NCI-H2227 (cell line): ENCODE measurements around the gene KCNK7.
A peak's percentile ranks its signal among the peaks of the same experiment; 100 is the strongest.
"Not testable (repeated sequence)": the region's sequence is repeated elsewhere in the genome, so short reads cannot be mapped to it uniquely, and the experiment has no call there.

ENCODE experiments used
- DNase-seq: peaks from one replicate; lab custom pipeline; 2025; ENCODE audit not compliant: unreplicated experiment; lab: John Stamatoyannopoulos, UW

The KCNK7 gene, protein sequence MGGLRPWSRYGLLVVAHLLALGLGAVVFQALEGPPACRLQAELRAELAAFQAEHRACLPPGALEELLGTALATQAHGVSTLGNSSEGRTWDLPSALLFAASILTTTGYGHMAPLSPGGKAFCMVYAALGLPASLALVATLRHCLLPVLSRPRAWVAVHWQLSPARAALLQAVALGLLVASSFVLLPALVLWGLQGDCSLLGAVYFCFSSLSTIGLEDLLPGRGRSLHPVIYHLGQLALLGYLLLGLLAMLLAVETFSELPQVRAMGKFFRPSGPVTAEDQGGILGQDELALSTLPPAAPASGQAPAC

DNA sequence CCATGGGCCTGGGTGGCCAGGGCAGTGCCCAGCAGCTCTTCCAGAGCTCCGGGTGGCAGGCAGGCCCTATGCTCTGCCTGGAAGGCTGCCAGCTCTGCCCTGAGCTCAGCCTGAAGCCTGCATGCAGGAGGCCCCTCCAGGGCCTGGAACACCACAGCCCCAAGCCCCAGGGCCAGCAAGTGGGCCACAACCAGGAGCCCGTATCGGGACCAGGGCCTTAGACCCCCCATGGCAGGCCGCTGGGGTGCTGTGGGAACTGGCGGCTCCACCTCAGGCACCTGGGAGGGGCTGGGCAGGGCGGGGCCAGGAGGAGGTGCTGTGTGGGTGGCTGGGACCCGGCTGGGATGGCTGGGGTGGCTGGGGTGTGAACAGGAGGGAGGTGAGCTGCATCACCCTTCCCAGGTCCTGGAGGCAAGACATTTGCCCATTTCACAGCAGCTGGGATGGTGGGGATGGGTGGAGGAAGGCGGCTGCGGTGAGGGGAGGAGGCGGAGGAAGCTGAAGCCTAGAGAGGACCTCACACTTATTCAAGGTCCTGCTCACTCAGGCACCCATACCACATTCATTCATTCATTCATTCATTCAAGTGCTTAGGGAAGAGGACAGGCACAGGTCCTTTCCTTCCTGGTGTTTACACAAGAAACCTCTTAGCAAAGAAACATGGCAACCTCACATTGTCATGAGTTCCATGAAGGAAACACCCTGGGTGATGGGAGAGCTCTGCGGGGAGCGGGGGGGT, at the start of gene KCNK7:
Gene KCNK7 (minus strand): TSS at position 258 of the 739 bp plus-strand sequence. CDS start 28 bp downstream, at position 230.
- DNase-seq, result no peak

DNA sequence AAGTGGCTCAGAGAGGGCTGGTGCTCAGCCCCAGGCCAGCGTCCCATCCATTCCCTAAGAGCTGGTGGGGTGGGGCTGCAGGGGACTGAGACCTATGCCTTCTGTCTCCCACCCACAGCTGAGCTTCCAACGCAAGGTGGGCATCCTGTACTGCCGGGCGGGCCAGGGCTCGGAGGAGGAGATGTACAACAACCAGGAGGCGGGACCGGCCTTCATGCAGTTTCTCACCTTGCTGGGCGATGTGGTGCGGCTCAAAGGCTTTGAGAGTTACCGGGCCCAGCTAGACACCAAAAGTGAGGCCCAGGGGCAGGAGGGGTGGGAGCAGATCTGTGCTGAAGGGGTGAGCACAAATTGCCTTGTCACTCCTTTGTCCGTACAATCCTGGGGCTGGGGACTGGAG, 49.2 kb upstream of the KCNK7 start:
- no peak for DNase-seq

DNA sequence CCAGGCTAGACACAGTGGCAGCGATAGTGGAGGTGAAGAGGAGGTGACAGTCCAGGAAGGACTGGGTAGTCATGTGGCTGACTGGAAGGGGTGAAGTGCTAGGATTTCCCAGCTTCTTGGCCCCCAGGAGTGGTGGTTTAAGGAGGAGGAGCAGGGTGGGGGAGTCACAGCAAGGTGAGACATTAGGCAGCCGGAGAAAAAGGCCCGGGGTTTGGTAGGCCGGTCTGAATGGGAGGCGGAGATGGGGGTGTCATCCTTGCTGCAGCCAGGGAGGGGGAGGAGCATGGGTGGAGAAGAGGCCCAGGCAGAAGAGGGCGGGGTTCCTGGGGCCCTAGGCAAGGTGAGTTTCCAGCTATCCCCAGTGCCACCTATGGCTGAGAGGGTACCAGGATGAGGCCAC, 48.4 kb upstream of the KCNK7 start:
- peak; percentile 16 for DNase-seq

DNA sequence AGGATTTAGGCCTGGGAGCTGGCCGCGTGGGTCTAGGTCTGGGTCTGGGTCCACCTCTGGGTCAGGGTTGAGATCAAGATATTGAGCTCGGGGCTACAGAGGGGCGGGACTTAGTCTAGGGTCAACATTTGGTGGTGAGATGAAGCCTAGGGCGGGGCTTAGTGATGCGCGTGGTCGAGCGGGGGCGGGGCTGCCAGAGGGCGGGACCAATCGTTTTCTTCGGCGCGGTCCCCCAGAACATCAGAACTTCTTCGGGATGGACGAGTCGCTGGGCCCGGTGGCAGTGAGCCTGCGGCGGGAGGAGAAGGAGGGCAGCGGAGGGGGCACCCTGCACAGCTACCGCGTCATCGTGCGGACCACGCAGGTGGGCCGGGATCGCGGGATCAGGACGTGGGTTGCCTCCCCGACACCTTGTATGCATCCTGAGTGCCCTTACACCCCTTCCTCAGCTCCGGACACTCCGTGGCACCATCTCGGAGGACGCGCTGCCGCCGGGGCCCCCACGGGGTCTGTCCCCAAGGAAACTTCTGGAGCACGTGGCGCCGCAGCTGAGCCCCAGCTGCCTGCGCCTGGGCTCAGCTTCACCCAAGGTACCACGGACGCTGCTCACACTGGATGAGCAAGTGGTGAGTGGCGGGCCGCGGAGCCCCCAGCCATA, 46.5 kb upstream of the KCNK7 start:
- DNase-seq, result no peak

DNA sequence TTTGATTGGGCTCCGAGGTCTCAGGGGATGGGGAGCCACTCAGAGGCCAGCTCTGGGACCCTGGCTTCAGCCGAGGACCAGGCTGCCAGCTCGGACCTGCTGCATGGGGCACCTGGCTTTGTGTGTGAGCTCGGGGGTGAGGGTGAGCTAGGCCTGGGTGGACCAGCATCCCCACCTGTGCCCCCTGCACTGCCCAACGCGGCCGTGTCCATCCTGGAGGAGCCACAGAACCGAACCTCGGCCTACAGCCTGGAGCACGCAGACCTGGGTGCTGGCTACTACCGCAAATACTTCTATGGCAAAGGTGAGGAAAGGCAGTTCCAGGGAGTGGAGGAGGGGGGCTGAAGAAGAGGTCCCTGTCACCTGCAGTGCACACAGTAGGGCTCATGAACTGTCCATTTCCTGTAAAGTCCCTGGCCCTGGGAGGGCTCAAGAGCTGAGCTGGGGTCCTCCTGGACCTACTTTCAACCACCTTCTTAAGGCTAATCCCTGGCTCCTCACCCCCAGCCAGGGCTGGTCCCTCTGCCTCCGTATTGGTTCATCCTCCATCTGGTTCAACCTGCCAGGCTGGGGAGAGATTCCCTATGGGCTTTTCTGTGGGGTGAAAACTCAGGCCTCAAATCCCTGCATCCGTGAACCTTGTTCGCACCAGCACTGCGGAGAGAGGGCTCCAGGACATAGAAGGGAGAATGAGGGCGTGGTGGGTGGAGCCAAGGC, 45.9 kb upstream of the KCNK7 start:
- no peak for DNase-seq

DNA sequence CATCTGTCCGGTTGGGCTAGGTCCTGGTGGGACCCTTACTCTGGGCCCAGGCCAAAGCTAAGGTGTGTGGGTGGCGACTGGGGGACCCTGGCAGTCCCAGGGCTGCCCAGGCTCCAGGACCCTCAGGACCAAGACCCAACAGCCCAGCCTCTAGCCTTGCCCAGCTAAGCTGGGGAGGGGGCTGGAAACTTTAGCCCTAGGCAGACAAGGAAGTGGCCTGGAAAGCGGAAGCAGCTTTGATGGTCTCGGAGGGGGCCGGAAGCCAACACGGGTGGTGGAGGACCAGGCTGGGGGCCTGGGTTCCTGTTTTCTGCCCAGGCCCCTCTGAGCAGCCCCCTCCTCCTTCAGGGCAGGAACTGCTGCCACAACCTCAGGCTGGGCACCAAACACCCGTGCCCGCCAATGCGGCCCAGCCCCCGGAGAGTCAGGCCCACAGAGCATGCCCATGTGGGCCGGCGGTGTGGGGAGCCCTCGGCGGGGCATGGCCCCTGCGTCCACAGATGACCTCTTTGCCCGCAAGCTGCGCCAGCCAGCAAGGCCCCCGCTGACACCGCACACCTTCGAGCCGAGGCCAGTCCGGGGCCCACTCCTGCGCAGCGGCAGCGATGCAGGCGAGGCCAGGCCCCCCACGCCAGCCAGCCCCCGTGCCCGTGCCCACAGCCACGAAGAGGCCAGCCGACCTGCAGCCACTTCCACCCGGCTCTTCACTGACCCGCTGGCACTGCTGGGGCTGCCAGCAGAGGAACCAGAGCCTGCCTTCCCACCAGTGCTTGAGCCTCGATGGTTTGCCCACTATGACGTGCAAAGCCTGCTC, 45.1 kb upstream of the KCNK7 start:
- no peak for DNase-seq

DNA sequence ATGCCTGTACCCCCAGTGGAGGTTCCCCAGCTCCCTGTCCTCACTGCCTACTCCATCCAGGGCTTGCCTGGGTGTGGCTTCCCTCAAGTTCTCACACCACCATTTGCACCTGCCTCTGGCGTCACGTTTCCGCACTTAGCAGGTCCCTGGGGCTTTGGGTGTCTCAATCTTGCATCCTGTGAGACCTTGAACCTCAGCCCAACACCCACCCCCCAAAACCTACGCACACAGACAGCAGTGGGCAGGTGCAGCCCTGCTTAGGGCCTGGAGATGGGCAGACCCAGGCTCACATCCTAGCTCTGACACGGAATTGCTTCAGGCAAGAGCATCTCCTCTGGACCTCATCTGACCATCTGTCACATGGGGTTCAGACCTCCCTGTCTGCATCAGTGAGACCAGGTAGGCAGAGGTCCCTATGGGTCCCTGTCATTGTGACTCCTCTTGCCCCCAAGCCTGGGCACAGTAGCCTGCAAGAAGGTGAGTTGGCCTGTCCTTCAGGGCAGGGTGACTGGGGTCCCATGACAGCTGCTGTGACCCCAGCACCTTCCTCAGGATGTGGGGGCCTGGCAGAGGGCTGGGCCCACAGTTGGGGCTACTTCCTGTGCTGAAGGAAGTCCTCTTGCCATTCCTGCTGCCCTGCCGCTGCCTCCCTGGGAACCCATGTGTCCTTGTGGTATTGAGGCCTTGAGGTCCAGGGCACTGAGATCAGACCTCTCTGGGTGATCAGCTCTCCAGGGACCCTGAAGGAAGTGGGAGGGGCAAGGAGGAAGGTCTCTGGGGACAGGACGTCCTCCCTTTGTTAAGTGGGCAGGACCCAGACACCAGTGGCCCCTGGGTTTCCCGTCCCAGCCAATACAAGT, 44.3 kb upstream of the KCNK7 start:
- DNase-seq, result no peak

DNA sequence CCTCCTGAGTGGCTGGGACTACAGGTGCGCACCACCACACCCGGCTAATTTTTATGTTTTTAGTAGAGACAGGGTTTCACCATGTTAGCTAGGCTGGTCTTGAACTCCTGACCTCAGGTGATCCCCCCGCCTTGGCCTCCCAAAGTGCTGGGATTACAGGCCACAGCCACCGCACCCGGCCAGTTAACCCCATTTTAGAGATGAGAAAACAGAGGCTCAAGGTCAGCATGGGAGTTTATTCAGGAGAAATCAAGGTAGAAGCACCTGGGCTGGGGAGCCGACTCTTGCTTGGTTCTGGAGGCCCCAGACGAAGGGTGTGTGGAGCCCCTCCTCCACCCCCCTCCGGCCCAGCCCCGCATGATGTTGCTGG, 43.6 kb upstream of the KCNK7 start:
- not testable (repeated sequence) for DNase-seq

DNA sequence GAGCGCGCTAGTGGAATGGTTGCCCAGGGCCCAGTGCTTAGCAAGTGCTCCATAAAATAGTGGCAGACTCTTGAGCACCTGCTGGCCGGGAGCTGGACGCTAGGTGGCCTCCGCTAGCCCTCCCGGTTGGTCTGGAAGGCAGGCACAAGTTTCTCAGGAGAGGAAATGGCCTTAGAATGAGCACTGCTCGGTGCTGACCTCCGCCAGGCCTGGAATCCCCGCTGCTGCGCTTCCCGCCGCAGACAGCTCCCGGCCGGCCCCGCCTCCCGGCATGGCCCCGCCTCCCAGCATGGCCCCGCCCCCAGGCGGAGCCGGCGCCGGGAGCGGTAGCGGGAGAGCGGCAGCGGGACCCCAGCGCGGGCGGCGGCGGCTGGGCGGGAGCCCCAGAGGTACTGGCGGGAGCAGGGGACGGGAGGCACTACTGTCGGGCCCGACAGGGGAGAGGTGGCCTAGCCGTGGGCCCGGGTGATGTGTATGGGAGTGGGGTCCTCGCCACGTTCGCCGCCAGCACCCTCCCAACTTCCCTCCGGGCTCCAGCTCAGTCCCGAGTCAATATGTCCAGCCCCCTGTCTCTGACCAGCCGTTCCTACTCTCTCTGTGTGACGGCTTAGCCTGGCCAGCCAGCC, 42.3 kb upstream of the KCNK7 start, which contains the start of gene SIPA1:
Gene SIPA1 (plus strand): TSS at position 308 of the 626 bp plus-strand sequence. CDS start 2,821 bp downstream, outside the sequence.
- peak; percentile 87 for DNase-seq

DNA sequence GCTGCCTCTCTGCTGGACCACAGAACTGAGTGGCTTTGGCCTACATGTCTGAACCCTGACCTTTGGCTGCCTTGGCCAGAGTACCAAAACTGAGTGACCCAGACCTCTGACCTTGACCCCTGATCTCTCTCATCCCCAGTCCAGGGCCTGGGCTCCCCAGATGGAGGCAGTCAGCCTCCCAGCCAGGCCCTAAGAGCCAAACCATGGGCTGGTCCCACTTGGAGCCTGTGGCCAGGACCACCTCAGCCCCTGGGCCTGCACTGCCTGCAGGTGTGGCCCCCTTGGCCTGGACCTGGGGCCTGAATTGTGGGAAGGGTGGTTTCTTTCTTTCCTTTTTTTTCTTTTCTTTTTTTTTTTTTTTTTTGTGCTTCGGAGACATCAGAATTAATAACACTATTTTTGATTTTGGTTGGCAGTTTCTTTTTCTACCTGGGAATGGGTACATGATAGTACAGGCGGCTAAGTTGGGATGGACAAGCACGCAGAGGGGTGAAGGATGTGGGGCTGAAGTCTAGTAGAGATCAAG, 41.5 kb upstream of the KCNK7 start:
- no peak for DNase-seq

DNA sequence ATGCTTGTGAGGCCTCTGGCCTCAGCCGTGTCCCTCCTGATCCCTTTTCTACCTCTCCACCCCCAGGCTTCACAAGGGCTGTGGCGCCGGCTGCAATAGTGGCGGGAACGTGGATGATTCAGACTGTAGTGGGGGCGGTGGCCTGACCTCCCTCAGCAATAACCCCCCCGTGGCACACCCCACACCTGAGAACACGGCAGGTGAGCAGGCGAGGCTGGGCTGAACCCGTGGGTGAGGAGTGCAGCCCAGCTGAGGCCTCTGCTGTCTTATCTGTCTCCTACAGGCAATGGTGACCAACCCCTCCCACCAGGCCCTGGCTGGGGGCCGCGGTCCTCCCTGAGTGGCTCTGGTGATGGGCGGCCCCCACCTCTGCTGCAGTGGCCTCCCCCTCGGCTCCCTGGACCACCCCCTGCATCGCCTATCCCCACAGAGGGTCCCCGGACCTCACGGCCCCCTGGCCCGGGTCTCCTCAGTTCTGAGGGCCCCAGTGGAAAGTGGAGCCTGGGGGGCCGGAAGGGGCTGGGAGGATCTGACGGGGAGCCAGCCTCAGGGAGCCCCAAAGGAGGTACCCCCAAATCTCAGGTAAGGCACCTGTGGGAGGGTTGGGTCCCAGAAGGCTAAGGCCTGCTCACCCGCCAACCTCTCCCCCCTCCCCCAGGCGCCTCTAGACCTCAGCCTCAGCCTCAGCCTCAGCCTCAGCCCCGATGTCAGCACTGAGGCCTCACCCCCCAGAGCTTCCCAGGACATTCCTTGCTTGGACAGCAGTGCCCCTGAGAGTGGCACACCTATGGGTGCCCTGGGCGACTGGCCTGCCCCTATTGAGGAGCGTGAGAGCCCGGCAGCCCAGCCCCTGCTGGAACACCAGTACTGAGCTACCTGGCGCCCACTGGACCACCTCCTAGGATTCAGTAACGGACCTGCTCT, 40.8 kb upstream of the KCNK7 start:
- no peak for DNase-seq

DNA sequence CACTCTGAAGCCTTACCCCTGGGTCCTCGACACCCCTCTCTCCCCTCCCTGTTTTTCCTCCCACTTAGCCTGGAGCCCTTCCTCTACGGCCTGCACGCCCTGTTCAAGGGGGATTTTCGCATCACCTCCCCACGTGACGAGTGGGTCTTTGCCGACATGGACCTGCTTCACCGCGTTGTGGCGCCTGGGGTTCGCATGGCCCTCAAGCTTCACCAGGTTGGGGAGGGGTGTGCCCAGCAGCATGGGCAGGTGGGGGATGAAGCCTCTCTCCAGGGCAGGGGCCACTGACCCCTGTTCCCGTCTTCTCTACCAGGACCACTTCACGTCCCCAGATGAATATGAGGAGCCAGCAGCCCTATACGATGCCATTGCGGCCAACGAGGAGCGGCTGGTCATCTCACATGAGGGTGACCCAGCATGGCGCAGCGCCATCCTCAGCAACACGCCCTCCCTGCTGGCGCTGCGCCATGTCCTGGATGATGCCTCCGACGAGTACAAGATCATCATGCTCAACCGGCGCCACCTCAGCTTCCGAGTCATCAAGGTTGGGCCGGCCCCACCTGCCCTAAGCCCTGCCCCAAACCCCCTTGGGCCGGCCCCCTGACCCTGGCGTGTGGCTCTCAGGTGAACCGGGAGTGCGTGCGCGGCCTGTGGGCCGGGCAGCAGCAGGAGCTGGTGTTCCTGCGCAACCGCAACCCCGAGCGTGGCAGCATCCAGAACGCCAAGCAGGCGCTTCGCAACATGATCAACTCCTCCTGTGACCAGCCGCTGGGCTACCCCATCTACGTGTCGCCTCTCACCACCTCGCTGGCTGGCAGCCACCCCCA, 39.5 kb upstream of the KCNK7 start:
- DNase-seq, result no peak

DNA sequence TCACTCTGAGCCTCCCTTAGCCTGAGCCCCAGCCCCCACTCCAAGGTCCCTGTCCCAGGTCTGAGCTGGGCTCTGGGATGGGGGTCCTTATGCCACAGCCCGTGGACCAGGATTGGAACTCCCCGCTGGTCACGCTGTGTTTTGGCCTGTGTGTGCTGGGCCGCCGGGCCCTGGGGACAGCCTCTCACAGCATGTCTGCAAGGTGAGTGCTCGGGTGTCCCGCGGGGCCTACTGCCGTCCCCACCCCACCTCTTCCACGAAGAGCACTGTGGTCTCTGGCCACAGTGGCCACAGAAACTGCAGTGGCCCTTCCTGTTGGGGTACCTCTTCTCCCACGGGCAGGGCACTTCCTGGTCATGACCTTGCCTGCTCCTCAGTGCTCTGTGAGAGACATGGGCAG, 38.8 kb upstream of the KCNK7 start:
- no peak for DNase-seq

DNA sequence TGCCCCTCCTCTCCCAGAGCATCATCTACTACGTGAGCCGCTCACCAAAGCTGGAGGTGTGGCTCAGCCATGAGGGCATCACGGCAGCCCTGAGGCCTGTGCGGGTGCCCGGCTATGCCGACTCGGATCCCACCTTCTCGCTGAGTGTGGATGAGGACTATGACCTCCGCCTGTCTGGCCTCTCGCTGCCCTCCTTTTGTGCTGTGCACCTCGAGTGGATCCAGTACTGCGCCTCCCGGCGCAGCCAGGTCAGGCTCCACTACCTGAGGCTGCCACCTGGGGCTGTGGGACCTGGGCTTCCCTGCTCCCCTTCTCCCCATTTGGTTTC, 38.5 kb upstream of the KCNK7 start:
- DNase-seq, result no peak

DNA sequence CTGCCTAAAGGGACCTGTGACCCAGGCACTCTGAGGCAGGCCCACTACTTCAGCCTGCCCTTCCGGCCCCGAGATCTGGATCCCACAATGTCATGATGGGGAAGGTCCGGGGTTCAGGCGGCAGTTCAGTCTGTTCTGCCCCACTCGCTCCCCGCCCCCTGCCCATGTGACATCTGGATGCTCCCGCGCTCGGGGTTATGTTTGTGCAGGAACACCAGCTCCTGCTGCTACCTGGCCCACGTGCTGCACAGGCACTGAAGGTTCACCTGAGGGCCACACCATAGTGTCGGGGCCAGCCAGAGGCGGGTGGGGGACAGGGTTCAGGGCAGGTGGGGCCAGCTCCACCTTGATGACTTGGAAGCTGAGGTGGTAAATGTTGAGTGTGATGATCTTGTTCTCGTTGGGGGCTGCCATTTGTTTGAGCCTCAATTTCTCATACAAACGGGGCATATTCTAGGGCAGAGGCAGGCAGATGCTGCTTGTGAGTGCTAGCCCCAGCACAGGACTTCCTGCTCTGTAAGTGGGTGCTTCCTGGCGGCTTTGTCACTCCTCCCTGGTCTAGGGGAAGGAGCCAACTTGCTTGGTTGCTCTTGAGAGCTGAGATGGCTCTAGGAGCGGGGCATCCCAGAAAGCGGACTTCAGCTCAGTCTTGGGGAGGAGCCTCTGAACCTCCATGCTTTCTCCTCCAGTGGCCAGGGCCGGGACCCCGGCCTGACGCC, 37.9 kb upstream of the KCNK7 start:
- no peak for DNase-seq

DNA sequence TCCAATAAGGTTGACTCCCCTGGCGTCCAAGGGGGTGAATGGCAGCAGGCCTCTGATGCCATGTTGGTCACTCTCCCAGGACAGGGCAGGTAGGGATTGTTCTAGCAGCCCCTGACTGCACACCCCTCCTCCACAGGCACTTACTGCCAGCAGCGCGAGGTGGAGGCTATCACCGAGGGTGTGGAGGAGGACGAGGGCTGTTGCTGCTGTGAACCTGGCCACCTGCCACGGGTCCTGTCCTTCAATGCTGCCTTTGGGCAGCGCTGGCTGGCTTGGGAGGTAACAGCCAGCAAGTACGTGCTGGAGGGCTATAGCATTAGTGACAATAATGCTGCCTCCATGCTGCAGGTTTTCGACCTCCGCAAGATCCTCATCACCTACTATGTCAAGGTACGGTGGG, 34.6 kb upstream of the KCNK7 start:
- no peak for DNase-seq
